ENCODE measurements around the gene CHD6.

CHD6 gene

DNA sequence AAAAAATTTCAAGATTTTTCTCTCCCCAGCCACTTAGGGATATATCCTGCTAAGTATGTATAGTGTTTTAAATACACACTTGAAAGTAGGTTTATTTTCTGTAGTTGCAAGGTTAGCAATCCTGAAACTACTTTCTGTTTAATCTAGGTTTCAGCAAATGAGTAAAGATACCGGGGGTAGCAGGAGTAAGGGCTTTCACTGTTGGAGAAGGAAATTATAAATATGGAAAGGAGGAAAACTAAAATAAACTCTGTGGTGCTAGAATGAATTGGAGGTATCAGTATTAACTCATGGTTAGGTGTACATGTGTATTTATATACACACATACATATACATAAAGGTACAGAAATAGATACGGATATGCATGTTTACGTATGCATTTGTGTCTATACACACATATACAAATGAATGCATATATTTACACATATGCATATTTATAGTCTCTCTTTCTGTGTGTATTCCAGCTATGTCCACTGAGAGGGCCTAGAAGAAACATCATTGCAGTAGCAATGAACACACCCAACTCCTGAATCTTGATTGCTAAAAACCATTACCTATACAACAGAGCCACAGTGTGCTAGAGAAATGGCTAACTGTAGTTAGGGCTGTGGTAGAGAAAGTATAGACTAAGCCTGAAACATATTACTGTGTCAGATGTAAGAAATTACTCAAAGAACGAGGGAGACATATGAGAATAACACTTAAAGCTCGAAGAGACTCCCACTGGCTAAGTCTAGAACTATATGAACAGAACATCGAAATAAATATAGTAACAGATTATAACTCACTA lies 155.6 kb downstream of the CHD6 start:
- H3K4me1 ChIP-seq, result no peaks in the 10 kb centered on the region
- peaks cover 3% of the 10 kb centered on the region for H3K79me2 ChIP-seq
- no peaks in the 10 kb centered on the region for H3K36me3 ChIP-seq (ENCODE audit: control insufficient read depth, insufficient read depth, low read length)
- H3K27me3 ChIP-seq (ENCODE audit: control insufficient read depth, insufficient read depth, low read length), result no peaks in the 10 kb centered on the region
- no peak overlapping the region for H3K4me2 ChIP-seq (ENCODE audit: low read length)
- TF ChIP-seq, protein P1, sequence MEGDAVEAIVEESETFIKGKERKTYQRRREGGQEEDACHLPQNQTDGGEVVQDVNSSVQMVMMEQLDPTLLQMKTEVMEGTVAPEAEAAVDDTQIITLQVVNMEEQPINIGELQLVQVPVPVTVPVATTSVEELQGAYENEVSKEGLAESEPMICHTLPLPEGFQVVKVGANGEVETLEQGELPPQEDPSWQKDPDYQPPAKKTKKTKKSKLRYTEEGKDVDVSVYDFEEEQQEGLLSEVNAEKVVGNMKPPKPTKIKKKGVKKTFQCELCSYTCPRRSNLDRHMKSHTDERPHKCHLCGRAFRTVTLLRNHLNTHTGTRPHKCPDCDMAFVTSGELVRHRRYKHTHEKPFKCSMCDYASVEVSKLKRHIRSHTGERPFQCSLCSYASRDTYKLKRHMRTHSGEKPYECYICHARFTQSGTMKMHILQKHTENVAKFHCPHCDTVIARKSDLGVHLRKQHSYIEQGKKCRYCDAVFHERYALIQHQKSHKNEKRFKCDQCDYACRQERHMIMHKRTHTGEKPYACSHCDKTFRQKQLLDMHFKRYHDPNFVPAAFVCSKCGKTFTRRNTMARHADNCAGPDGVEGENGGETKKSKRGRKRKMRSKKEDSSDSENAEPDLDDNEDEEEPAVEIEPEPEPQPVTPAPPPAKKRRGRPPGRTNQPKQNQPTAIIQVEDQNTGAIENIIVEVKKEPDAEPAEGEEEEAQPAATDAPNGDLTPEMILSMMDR (IDR thresholded peaks at IDR 0.05), result no peak
- H3K9ac ChIP-seq, result no peak overlapping the region
- H2AFZ ChIP-seq, result no peak overlapping the region
- H3K9me3 ChIP-seq (ENCODE audit: control insufficient read depth, low read length), result no peaks in the 10 kb centered on the region
- H3K4me3 ChIP-seq (ENCODE audit: low read depth, low read length), result no peak overlapping the region
- no peak overlapping the region for H3K27ac ChIP-seq

DNA sequence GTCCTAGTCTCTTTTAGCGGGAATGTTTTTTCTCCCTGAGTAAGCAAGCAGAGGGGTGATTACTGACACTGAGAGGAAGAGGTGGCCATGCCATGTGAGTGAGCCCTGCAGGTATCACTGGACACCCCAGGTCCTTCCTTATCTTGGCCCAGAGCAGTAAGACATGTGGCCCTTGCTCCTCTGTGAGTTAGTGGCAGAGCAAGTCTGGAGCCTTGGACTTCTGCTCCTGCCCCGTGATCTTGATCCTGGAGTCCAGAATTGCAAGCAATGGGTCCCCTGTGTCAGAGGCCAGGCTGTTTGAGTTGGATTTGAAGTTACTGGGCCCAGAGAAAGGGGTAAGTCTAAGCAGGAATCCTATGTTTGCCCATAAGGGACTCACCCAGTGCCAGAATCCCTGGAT lies 159.4 kb downstream of the CHD6 start:
- no peaks in the 10 kb centered on the region for H3K9me3 ChIP-seq (ENCODE audit: control insufficient read depth, low read length)
- H2AFZ ChIP-seq, result no peak overlapping the region
- H3K79me2 ChIP-seq, result peaks cover 3% of the 10 kb centered on the region
- H3K36me3 ChIP-seq (ENCODE audit: control insufficient read depth, insufficient read depth, low read length), result no peaks in the 10 kb centered on the region
- no peak overlapping the region for H3K4me2 ChIP-seq (ENCODE audit: low read length)
- H3K27ac ChIP-seq, result no peak overlapping the region
- no peak overlapping the region for H3K4me3 ChIP-seq (ENCODE audit: low read depth, low read length)
- H3K27me3 ChIP-seq (ENCODE audit: control insufficient read depth, insufficient read depth, low read length), result no peaks in the 10 kb centered on the region
- TF ChIP-seq, protein P1 (IDR thresholded peaks at IDR 0.05), result no peak
- peaks cover 4% of the 10 kb centered on the region for H3K4me1 ChIP-seq
- no peak overlapping the region for H3K9ac ChIP-seq

DNA sequence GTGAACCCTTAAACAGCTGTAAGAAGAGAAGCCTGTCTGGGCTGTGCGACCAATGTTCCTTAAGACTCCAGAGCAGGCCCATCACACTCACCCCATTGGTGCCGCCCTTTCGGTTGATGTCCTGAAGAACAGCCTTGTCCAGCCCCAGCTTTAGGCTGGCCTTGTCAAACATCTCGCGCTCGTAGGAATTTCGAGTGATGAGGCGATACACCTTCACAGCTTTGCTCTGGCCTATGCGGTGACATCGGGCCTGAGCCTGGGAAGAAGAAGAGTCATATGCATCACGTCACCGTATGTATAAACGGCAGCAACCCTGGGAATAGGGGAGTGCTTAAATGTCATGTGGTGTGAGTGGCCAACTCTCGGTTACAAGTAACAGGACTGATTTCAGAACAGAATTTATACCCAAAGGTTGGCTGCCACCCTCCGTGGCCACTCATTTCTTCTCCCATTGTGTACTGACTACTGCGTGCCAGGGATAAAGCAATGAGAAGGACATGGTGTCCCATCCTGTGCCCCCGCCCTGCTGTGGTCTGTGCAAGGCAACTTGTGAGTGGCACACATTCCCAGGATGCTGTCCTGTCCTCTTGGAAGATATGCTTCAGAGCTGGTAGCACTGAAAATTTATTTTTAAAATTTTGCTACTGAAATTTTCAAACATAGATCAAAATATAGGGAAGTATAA lies 160.9 kb downstream of the CHD6 start:
- no peaks in the 10 kb centered on the region for H3K9me3 ChIP-seq (ENCODE audit: control insufficient read depth, low read length)
- H3K79me2 ChIP-seq, result peaks cover 3% of the 10 kb centered on the region
- no peaks in the 10 kb centered on the region for H3K36me3 ChIP-seq (ENCODE audit: control insufficient read depth, insufficient read depth, low read length)
- no peak overlapping the region for H3K9ac ChIP-seq
- TF ChIP-seq, protein P1 (IDR thresholded peaks at IDR 0.05), result no peak
- H3K27ac ChIP-seq, result no peak overlapping the region
- peaks cover 12% of the 10 kb centered on the region for H3K4me1 ChIP-seq
- no peak overlapping the region for H2AFZ ChIP-seq
- H3K4me2 ChIP-seq (ENCODE audit: low read length), result no peak overlapping the region
- no peak overlapping the region for H3K4me3 ChIP-seq (ENCODE audit: low read depth, low read length)
- no peaks in the 10 kb centered on the region for H3K27me3 ChIP-seq (ENCODE audit: control insufficient read depth, insufficient read depth, low read length)

- Histone ChIP-seq H3K27me3 (ENCODE audit: control insufficient read depth, insufficient read depth, low read length) (no peaks in the 10 kb centered on the region), H2AFZ (no peak overlapping the region), H3K4me3 (ENCODE audit: low read depth, low read length) (no peak overlapping the region), H3K4me1 (peaks cover 12% of the 10 kb centered on the region), H3K9me3 (ENCODE audit: control insufficient read depth, low read length) (no peaks in the 10 kb centered on the region), H3K9ac (no peak overlapping the region), H3K79me2 (peaks cover 3% of the 10 kb centered on the region), H3K4me2 (ENCODE audit: low read length) (no peak overlapping the region), H3K36me3 (ENCODE audit: control insufficient read depth, insufficient read depth, low read length) (no peaks in the 10 kb centered on the region), H3K27ac (no peak overlapping the region)
- TF ChIP-seq, protein P1 (IDR thresholded peaks at IDR 0.05), result no peak
Observed at GRCh38 chr20:41456351-41456750, 161.8 kb downstream of the CHD6 start.

Data from parathyroid adenoma (tissue), 2 donors.